AG10803 (cell line): ENCODE data around the gene SRPK3.

Experiments used
- DNase-seq: peaks from one replicate; pipeline ENCODE4 v3.0.0; 2010; ENCODE audit warnings: low read depth
- H3K4me3 ChIP-seq: 2 replicates; pipeline ENCODE4 v1.5.1; 2011; ENCODE audit warnings: mild to moderate bottlenecking, low read length, control low read depth
- CTCF ChIP-seq: conservative IDR thresholded peaks from 2 replicates; pipeline ENCODE4 v1.5.1; 2011; ENCODE audit warnings: mild to moderate bottlenecking, low read length, control low read depth, inconsistent platforms

The SRPK3 gene

GRCh38 chrX:153780678-153781427, at the start of gene SRPK3:
SRPK3 (plus strand) TSS chrX:153781041; CDS start chrX:153781087, 46 bp downstream.
- no peak within 1 kb of the TSS for H3K4me3 ChIP-seq
- no peak for TF ChIP-seq CTCF

GRCh38 chrX:153731117-153731844, 49.6 kb upstream of the SRPK3 start:
- DNase-seq, result no peak
- no peak overlapping the region for H3K4me3 ChIP-seq
- TF ChIP-seq CTCF, result no peak

More at GRCh38 chrX:153780678-153781427, at the start of gene SRPK3:
- no peak for DNase-seq

DNA sequence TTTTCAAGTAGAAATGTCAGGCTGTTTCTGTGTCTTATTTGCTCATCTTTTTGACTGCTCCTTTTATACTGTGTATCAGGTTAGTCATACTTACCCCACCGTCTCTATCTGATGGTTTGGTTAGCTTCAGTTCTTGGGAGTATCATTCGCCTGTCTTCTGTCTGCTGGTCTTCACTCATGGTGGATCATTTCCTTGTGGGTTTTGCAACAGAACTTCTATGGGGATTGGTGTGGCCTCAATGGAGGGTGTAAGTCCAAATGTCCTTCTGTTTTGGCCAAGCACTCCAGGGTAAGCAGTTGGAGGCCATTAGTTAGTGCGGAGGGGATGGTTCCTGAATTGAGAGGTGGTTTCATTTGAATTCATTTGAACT, 49.0 kb upstream of the SRPK3 start:
- no peak for DNase-seq
- H3K4me3 ChIP-seq, result no peak overlapping the region
- TF ChIP-seq CTCF, result no peak

GRCh38 chrX:153732401-153732800, 48.4 kb upstream of the SRPK3 start:
- no peak for TF ChIP-seq CTCF
- no peak for DNase-seq
- H3K4me3 ChIP-seq, result no peak overlapping the region

DNA sequence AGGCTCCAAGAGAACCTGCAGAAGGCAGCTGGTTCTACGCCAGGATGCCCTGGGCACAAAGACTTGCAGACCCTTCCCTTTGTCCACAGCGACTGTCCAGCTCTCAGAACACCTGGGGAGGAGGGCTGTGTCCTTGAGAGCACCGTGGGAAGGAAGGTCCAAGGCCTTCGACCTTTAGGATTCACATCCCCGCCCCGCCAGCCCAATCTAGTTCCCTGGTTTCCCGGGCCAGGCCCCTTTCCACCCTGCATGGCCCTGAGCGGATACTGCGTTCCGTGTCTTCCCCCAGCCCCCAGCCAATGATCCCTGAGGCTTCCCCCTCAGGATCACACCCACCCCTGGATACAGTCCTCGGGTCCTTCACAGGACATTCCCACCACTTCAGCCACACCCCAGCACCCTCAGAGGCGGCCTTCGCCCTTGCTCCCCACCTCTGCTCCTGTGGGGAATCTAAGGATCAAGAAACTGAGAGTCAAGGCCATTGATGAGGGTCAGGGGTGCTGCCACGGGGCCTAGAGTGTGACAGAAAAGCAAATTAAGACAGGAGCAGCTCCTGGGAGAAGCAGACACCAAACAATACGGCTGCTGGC, 47.1 kb upstream of the SRPK3 start:
- H3K4me3 ChIP-seq, result no peak overlapping the region
- no peak for TF ChIP-seq CTCF
- no peak for DNase-seq

- DNase-seq, result no peak
- TF ChIP-seq CTCF, result no peak
- no peak overlapping the region for H3K4me3 ChIP-seq
These were observed 46.0 kb upstream of the SRPK3 start for GRCh38 chrX:153734871-153735270.
